Measurements from ENCODE around the gene TMEM63B. TPM values are rescaled to one million over a fixed set of nuclear protein-coding genes. Genes with fewer than 3 reads are reported as not detected.
A peak's percentile ranks its signal among the peaks of the same experiment; 100 is the strongest.

Gene TMEM63B
- total and polyA plus RNA-seq, 2 donors (not counting 1 experiment from before 2014, with no cell fraction given) = 15.4 to 19.1 TPM

- no peaks in the 10 kb centered on the region for H3K79me2 ChIP-seq (ENCODE audit: control insufficient read depth, insufficient read depth, low read length)
- H3K27me3 ChIP-seq (replicated peaks in 1 of 4; ENCODE audit: control extremely low read depth in 1 of 4, control insufficient read depth in 3 of 4, insufficient read depth in 4 of 4, low read length in 3 of 4) = peaks cover 0 to 15% (median under 1%) of the 10 kb centered on the region in 4 experiments
- Mint-ChIP-seq H3K9me3 (ENCODE audit: insufficient read depth) (no peaks in the 10 kb centered on the region), H3K27ac (no peak overlapping the region), H3K27me3 (peaks cover 9% of the 10 kb centered on the region), H3K4me1 (peaks cover 16% of the 10 kb centered on the region), H3K4me3 (no peak overlapping the region)
- peaks cover 10 to 18% of the 10 kb centered on the region in 2 donors for H3K4me1 ChIP-seq (ENCODE audit: control insufficient read depth in 2 of 2, insufficient read depth in 2 of 2, low read length in 2 of 2)
- intact Hi-C loops (cut with micrococcal nuclease) = no loop called here
- no peak overlapping the region for H3K9ac ChIP-seq (ENCODE audit: low read length)
- no peaks in the 10 kb centered on the region for H3K36me3 ChIP-seq (replicated peaks in 1 of 2; ENCODE audit: control extremely low read depth in 1 of 2, control insufficient read depth in 1 of 2, extremely low read depth in 1 of 2, insufficient read depth in 2 of 2, low read length in 1 of 2)
- H3K9me3 ChIP-seq (ENCODE audit: control extremely low read depth in 1 of 3, control insufficient read depth in 2 of 3, insufficient read depth in 1 of 3, low read length in 2 of 3) = peaks cover 0 to 3% (median 0%) of the 10 kb centered on the region in 3 donors
- WGBS (ENCODE audit: insufficient coverage) = 100% methylated on average over 1 of the region's 15 CpGs
- POLR2A ChIA-PET = interaction anchor here (1.3 kb wide), 1 partner anchor 88 kb away, joined by 3 read pairs; no protein-coding TSS in a partner anchor
- H4K20me1 ChIP-seq (ENCODE audit: control insufficient read depth, insufficient read depth, low read length, poor library complexity, severe bottlenecking) = no peaks in the 10 kb centered on the region
- H2AFZ ChIP-seq (ENCODE audit: insufficient read depth, low read depth, low read length, poor library complexity, severe bottlenecking) = peak overlapping the region; percentile 50
- no peak for ATAC-seq (ENCODE audit: low read depth)
- no peak for TF ChIP-seq CTCF (IDR thresholded peaks at IDR 0.05)
- TF ChIP-seq EZH2 (IDR thresholded peaks at IDR 0.05; ENCODE audit: borderline replicate concordance, insufficient read depth, low read depth, low read length, poor library complexity, severe bottlenecking) = no peak
- H3K4me2 ChIP-seq (replicated peaks; ENCODE audit: low read depth, low read length, poor library complexity, severe bottlenecking) = peak overlapping the region; percentile 69
- CTCF ChIA-PET = interaction anchor here (0.6 to 2.8 kb wide), 8 partner anchors 9 to 402 kb away, joined by 3 to 13 read pairs (median 4); partner anchors contain the start of gene SLC29A1
- H3K4me3 ChIP-seq (ENCODE audit: control extremely low read depth in 1 of 5, extremely low read depth in 1 of 5, insufficient read depth in 1 of 5, low read depth in 2 of 5, low read length in 4 of 5) = no peak overlapping the region
- no peak for DNase-seq
- H3K27ac ChIP-seq (ENCODE audit: low read length in 2 of 2) = no peak overlapping the region
Measured at GRCh38 chr6:44176130-44176761, 48.9 kb downstream of the TMEM63B start.
